H1 (cell line): ENCODE data around the gene TFE3. TPM values are rescaled to one million over a fixed set of nuclear protein-coding genes. Genes with fewer than 3 reads are reported as not detected.

ENCODE experiments used
- CTCF ChIA-PET: fragments of 300-600 bp; sonication (Branson Sonifier 250); formaldehyde crosslinking; loops from one replicate; lab custom pipeline; 2021; ENCODE audit not compliant: partially characterized antibody; lab: Charles Lee
- POLR2A ChIA-PET: fragments of 300-600 bp; sonication (Branson Sonifier 250); formaldehyde crosslinking; loops from one replicate; lab custom pipeline; 2021; ENCODE audit warnings: inconsistent platforms; ENCODE audit not compliant: partially characterized antibody; lab: Charles Lee
- DNase-seq, 2 experiments: peaks; one replicate each; pipeline versions ENCODE4 v3.0.0 to v3.0.0-alpha.2; 2010 to 2022; ENCODE audit warnings: low spot score in 2 of 2, low read depth in 1 of 2, mixed read lengths in 1 of 2
- FAIRE-seq: peaks from 2 replicates; lab custom pipeline; 2011; peaks lifted over from hg19 to GRCh38; lab: Jason Lieb, UNC
- H2AFZ ChIP-seq: 2 replicates; pipeline ENCODE4 v1.8.1; 2012; ENCODE audit warnings: low read length, inconsistent platforms
- H2AK5ac ChIP-seq: 2 replicates; pipeline ENCODE4 v1.6.1; 2013; ENCODE audit warnings: low read depth, low read length
- H2BK120ac ChIP-seq: replicated peaks from 2 replicates; pipeline ENCODE3; 2013; ENCODE audit warnings: low read depth, low read length, inconsistent platforms
- H2BK12ac ChIP-seq: 2 replicates; pipeline ENCODE4 v1.6.1; 2013; ENCODE audit warnings: low read depth, low read length
- H2BK15ac ChIP-seq: 2 replicates; pipeline ENCODE4 v1.6.1; 2013; ENCODE audit warnings: low read length
- H2BK20ac ChIP-seq: 2 replicates; pipeline ENCODE4 v1.6.1; 2013; ENCODE audit warnings: low read length
- H2BK5ac ChIP-seq: 2 replicates; pipeline ENCODE4 v1.6.1; 2013; ENCODE audit warnings: low read depth, low read length
- H3K14ac ChIP-seq: 2 replicates; pipeline ENCODE4 v1.6.1; 2013; ENCODE audit warnings: inconsistent platforms; ENCODE audit not compliant: insufficient read length
- H3K18ac ChIP-seq: 2 replicates; pipeline ENCODE4 v1.6.1; 2013; ENCODE audit warnings: low read length; ENCODE audit errors: extremely low read depth
- H3K23ac ChIP-seq: 2 replicates; pipeline ENCODE4 v1.6.1; 2013; ENCODE audit warnings: inconsistent platforms; ENCODE audit not compliant: insufficient read length
- H3K23me2 ChIP-seq: 2 replicates; pipeline ENCODE4 v1.6.1; 2013; ENCODE audit warnings: low read depth, low read length
- H3K27ac ChIP-seq: 2 replicates; pipeline ENCODE4 v1.6.1; 2011; ENCODE audit warnings: low read depth, low read length, inconsistent platforms
- H3K27me3 ChIP-seq, 4 experiments: replicated peaks in 1 of 4; 1 replicate in 1 of 4; 2 replicates in 3 of 4; pipeline versions ENCODE4 v1.6.1 to v1.8.1; 2011 to 2013; ENCODE audit warnings: low read length in 3 of 4, mild to moderate bottlenecking in 3 of 4, inconsistent platforms in 2 of 4, mixed read lengths in 2 of 4, moderate library complexity in 1 of 4; ENCODE audit not compliant: control insufficient read depth in 3 of 4, insufficient read depth in 3 of 4; ENCODE audit errors: extremely low read depth in 1 of 4
- H3K36me3 ChIP-seq, 4 experiments: 2 replicates each; pipeline versions ENCODE4 v1.6.1 to v1.8.1; 2011 to 2013; ENCODE audit warnings: mild to moderate bottlenecking in 4 of 4, low read length in 3 of 4, moderate library complexity in 2 of 4, control low read depth in 1 of 4, inconsistent platforms in 1 of 4; ENCODE audit not compliant: insufficient read depth in 4 of 4, control insufficient read depth in 2 of 4
- H3K4ac ChIP-seq: replicated peaks from 2 replicates; pipeline ENCODE3; 2013; ENCODE audit warnings: low read length, low read depth, mixed read lengths, inconsistent platforms; ENCODE audit not compliant: insufficient read length
- H3K4me1 ChIP-seq, 4 experiments: replicated peaks in 1 of 4; 1 replicate in 1 of 4; 2 replicates in 3 of 4; pipeline versions ENCODE4 v1.6.1 to v1.8.1; 2011 to 2013; ENCODE audit warnings: low read length in 3 of 4, inconsistent platforms in 2 of 4, mixed read lengths in 1 of 4; ENCODE audit not compliant: insufficient read depth in 4 of 4, control insufficient read depth in 3 of 4
- H3K4me2 ChIP-seq, 2 experiments: 2 replicates each; pipeline versions ENCODE4 v1.6.1 to v1.8.1; 2011 to 2013; ENCODE audit warnings: low read depth in 2 of 2, low read length in 2 of 2, control low read depth in 1 of 2, inconsistent platforms in 1 of 2, mild to moderate bottlenecking in 1 of 2; ENCODE audit not compliant: insufficient read depth in 1 of 2
- H3K4me3 ChIP-seq, 4 experiments: fragments of 200-600, 300-600 bp in 1 of 4; sonication (generic), shearing (Covaris generic), sonication (Bioruptor Twin) in 1 of 4; 2 replicates each; pipeline versions ENCODE4 v1.5.1 to v1.8.1; 2011 to 2016; ENCODE audit warnings: low read length in 4 of 4, low read depth in 3 of 4, control low read depth in 2 of 4, inconsistent platforms in 2 of 4, mild to moderate bottlenecking in 2 of 4, mixed read lengths in 1 of 4, moderate library complexity in 1 of 4; ENCODE audit not compliant: insufficient read depth in 2 of 4; ENCODE audit errors: extremely low read depth in 1 of 4
- H3K56ac ChIP-seq: replicated peaks from 2 replicates; pipeline ENCODE3; 2013; ENCODE audit warnings: low read depth, mild to moderate bottlenecking, mixed read lengths, low read length, inconsistent platforms; ENCODE audit not compliant: insufficient read length
- H3K79me1 ChIP-seq: 2 replicates; pipeline ENCODE4 v1.6.1; 2013; ENCODE audit warnings: low read depth, low read length, control low read depth
- H3K79me2 ChIP-seq, 2 experiments: 2 replicates each; pipeline versions ENCODE4 v1.6.1 to v1.8.1; 2012 to 2013; ENCODE audit warnings: low read length in 2 of 2, mild to moderate bottlenecking in 2 of 2, inconsistent platforms in 1 of 2; ENCODE audit not compliant: insufficient read depth in 2 of 2, control insufficient read depth in 1 of 2
- H3K9ac ChIP-seq, 4 experiments: replicated peaks in 1 of 4; 1 replicate in 1 of 4; 2 replicates in 3 of 4; pipeline versions ENCODE4 v1.6.1 to v1.8.1; 2011 to 2013; ENCODE audit warnings: low read depth in 3 of 4, low read length in 3 of 4, control low read depth in 2 of 4, mild to moderate bottlenecking in 2 of 4, moderate library complexity in 2 of 4, inconsistent platforms in 1 of 4; ENCODE audit errors: extremely low read depth in 1 of 4
- H3K9me3 ChIP-seq, 2 experiments: 2 replicates each; pipeline versions ENCODE4 v1.6.1 to v1.8.1; 2012 to 2013; ENCODE audit warnings: mild to moderate bottlenecking in 2 of 2, moderate library complexity in 2 of 2, control low read depth in 1 of 2, inconsistent platforms in 1 of 2, low read depth in 1 of 2, low read length in 1 of 2, mixed read lengths in 1 of 2; ENCODE audit not compliant: insufficient read depth in 2 of 2
- H4K20me1 ChIP-seq, 2 experiments: replicated peaks in 1 of 2; 2 replicates each; pipeline versions ENCODE3 to v1.8.1; 2011 to 2013; ENCODE audit warnings: inconsistent platforms in 2 of 2, low read length in 2 of 2, mild to moderate bottlenecking in 1 of 2; ENCODE audit not compliant: insufficient read depth in 2 of 2, control insufficient read depth in 1 of 2
- H4K5ac ChIP-seq: 2 replicates; pipeline ENCODE4 v1.6.1; 2013; ENCODE audit warnings: low read length, low read depth, mixed read lengths, inconsistent platforms; ENCODE audit not compliant: insufficient read length
- H4K8ac ChIP-seq: 2 replicates; pipeline ENCODE4 v1.8.0; 2013; ENCODE audit warnings: mild to moderate bottlenecking, moderate library complexity, low read length, inconsistent platforms; ENCODE audit not compliant: insufficient read depth; ENCODE audit errors: extremely low read depth
- H4K91ac ChIP-seq: replicated peaks from 2 replicates; pipeline ENCODE3; 2013; ENCODE audit warnings: low read length, mixed read lengths, inconsistent platforms; ENCODE audit not compliant: insufficient read length
- ASH2L ChIP-seq: fragments of 200-600, 300-600 bp; sonication (generic); IDR thresholded peaks from one replicate; pipeline ENCODE4 v1.7.1; 2017; ENCODE audit warnings: low read length
- CEBPB ChIP-seq: IDR thresholded peaks from 2 replicates; pipeline ENCODE4 v1.6.1; 2012; ENCODE audit warnings: low read depth, low read length
- EGR1 ChIP-seq: IDR thresholded peaks from 2 replicates; pipeline ENCODE4 v1.6.1; 2011; ENCODE audit warnings: low read depth, low read length, borderline replicate concordance
- JUN ChIP-seq: IDR thresholded peaks from 2 replicates; pipeline ENCODE4 v1.6.1; 2011; ENCODE audit warnings: low read depth, mild to moderate bottlenecking, improper control_type of control experiment, low read length
- POLR2AphosphoS5 ChIP-seq: IDR thresholded peaks from 2 replicates; pipeline ENCODE4 v1.6.1; 2011; ENCODE audit warnings: low read depth, low read length
- RFX5 ChIP-seq: IDR thresholded peaks from 2 replicates; pipeline ENCODE4 v1.6.1; 2011; ENCODE audit warnings: low read depth, low read length, improper control_type of control experiment, borderline replicate concordance
- RNF2 ChIP-seq: fragments of 200-900, 300-1000 bp; sonication (generic); IDR thresholded peaks from 2 replicates; pipeline ENCODE4 v1.7.1; 2016; ENCODE audit warnings: borderline replicate concordance, low read depth, mild to moderate bottlenecking, antibody characterized with exemption, low read length; ENCODE audit not compliant: poor library complexity, severe bottlenecking; ENCODE audit errors: missing control alignments
- SIX5 ChIP-seq: IDR thresholded peaks from 2 replicates; pipeline ENCODE4 v1.6.1; 2011; ENCODE audit warnings: mild to moderate bottlenecking, low read depth, low read length
- TAF7 ChIP-seq: optimal IDR thresholded peaks from 2 replicates; pipeline ENCODE3; 2011; ENCODE audit warnings: low read depth, mild to moderate bottlenecking, inconsistent platforms, low read length, moderate library complexity, borderline replicate concordance
- WGBS, 2 experiments: shearing (Covaris generic) in 1 of 2; methylation state at CpG; one replicate each; pipeline versions ENCODE4 v1.1.6 to v1.1.7; 2013 to 2015; ENCODE audit warnings: low lambda C conversion rate in 2 of 2, mixed read lengths in 2 of 2, inconsistent platforms in 1 of 2, low coverage in 1 of 2, missing lambda C conversion rate in 1 of 2; ENCODE audit not compliant: insufficient replicate concordance in 2 of 2, insufficient coverage in 1 of 2, insufficient read length in 1 of 2; ENCODE audit errors: extremely low coverage in 1 of 2, missing lambda C conversion rate in 1 of 2; 5-methylcytosine and 5-hydroxymethylcytosine counted together
- polyA plus RNA-seq, 7 experiments: library from polyadenylated mRNA; depleted of rRNA in 3 of 7; stranded (reverse) in 5 of 7; unstranded in 2 of 7; fragments of >200 nt in 5 of 7; fragments of 200-250 nt in 2 of 7; gene quantifications; 1 replicate in 5 of 7; 2 replicates in 1 of 7; 4 replicates in 1 of 7; pipeline versions ENCODE4 v1.2.1 to v1.2.3, GENCODE V29; 2011 to 2013; ENCODE audit warnings: missing spikeins in 2 of 7, mixed read lengths in 2 of 7
- total RNA-seq: library from RNA; stranded (reverse); fragmentation: NEBNext Ultra II Directional; extraction: Animal tissue kit (Norgen Biotek cat#: 25700); gene quantifications from 2 replicates; pipeline ENCODE4 v1.2.1, GENCODE V29; 2021
- TF ChIP-seq, protein P1 (sequence below): IDR thresholded peaks from 2 replicates; pipeline ENCODE4 v1.6.1; 2011; ENCODE audit warnings: low read length, improper control_type of control experiment

The TFE3 gene
- total and polyA plus RNA-seq, 2 of the 8 experiments (the other 6 are each of a cell fraction or from before 2014, with no cell fraction given), result 33.7 to 52.9 TPM

DNA sequence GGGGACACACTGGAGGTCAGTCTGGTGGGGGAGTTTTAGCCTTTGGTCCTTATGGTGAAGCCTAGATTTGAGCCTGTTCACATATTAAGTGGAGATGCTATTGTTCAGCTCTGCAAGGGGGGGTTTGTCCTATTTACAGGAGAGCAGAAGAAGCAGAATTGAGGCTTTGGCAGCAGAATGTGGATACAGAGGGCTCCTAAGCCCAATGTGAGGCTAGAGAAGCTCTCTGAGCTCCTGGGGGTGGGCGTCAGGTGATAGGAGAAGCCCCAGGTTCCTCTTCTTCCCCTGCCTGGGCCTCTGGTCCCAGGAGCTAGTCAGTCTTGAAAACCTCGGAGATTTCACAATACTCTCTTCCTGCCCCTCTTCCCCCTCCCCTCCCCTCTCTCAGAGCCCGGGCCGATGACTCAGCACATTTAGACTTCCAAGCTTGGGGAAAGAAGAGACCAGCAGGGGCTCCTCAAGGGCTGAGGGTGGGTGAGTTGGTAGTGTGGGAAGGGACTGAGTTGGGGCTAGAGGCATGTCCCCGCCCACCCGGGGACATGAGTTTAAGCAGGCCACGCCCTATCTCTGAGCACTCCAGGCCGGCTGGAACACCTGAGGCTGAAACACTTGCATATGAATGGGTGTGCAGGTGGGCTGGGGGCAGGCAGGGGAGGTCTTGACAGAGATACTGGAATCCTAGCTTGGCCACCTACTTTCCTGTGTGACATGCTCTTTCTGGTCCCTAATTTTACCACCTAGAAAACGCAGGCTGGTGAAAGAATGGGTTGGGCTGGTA, 3.4 kb downstream of the TFE3 start:
- H4K8ac ChIP-seq, result no peak overlapping the region
- H2BK15ac ChIP-seq, result no peak overlapping the region
- peak overlapping the region; percentile 24 to 95 (median 62); a peak in 6 of 8 replicates for H3K4me3 ChIP-seq
- 0% methylated on average over 1 of the region's 9 CpGs; no CpG with 5 or more reads in 1 of the 2 experiments for WGBS, 2 experiments
- ChIA-PET CTCF (interaction anchor here (0.8 to 2.0 kb wide), 7 partner anchors 19 to 102 kb away, joined by 3 to 6 read pairs (median 4); partner anchors contain the start of gene KCND1), POLR2A (interaction anchor here (0.8 to 3.8 kb wide), 11 partner anchors 9 to 125 kb away, joined by 3 to 24 read pairs (median 6); partner anchors contain the start of genes GRIPAP1 and KCND1)
- H3K4ac ChIP-seq, result peak overlapping the region; percentile 85
- peak; percentile 68 to 94 for DNase-seq
- no peaks in the 10 kb centered on the region for H3K27me3 ChIP-seq
- peaks cover 9 to 40% (median 23%) of the 10 kb centered on the region in 4 experiments; a peak in 7 of 8 replicates for H3K36me3 ChIP-seq
- H3K4me1 ChIP-seq, result peaks cover 6 to 13% (median 7%) of the 10 kb centered on the region in 4 experiments
- peak overlapping the region; percentile 87; the same call in 1 of the 2 replicates for H3K27ac ChIP-seq
- peak overlapping the region; percentile 91 for H3K14ac ChIP-seq
- H3K23ac ChIP-seq, result no peak overlapping the region
- peak overlapping the region; percentile 83 for H3K18ac ChIP-seq
- H2BK5ac ChIP-seq, result peak overlapping the region; percentile 90
- H2AFZ ChIP-seq, result no peak overlapping the region
- H2BK12ac ChIP-seq, result peak overlapping the region; percentile 84
- no peaks in the 10 kb centered on the region for H3K79me1 ChIP-seq
- H2BK20ac ChIP-seq, result 0 out of 2 replicates have a peak overlapping the region, but pooled peaks have one; percentile 32
- H3K9me3 ChIP-seq, result no peaks in the 10 kb centered on the region
- H3K4me2 ChIP-seq, result peak overlapping the region; percentile 67
- peak overlapping the region; percentile 44 for H3K56ac ChIP-seq
- peaks cover 2% of the 10 kb centered on the region; the same call in 1 of the 2 replicates for H3K23me2 ChIP-seq
- FAIRE-seq, result peak; percentile 99
- H3K79me2 ChIP-seq, result peaks cover 9 to 34% of the 10 kb centered on the region in 2 experiments; a peak in 3 of 4 replicates
- no peaks in the 10 kb centered on the region for H4K20me1 ChIP-seq
- H2AK5ac ChIP-seq, result peak overlapping the region; percentile 75; the same call in 1 of the 2 replicates
- H3K9ac ChIP-seq, result peak overlapping the region in 3 of 4 experiments; percentile 38 to 56 (median 38); a peak in 4 of 7 replicates
- H2BK120ac ChIP-seq, result peak overlapping the region; percentile 98
- H4K91ac ChIP-seq, result peak overlapping the region; percentile 95
- peak overlapping the region; percentile 78 for H4K5ac ChIP-seq
- TF ChIP-seq RNF2, result no peak
- peak; percentile 96 for TF ChIP-seq CEBPB
- no peak for TF ChIP-seq RFX5
- no peak for TF ChIP-seq SIX5
- TF ChIP-seq, protein P1, sequence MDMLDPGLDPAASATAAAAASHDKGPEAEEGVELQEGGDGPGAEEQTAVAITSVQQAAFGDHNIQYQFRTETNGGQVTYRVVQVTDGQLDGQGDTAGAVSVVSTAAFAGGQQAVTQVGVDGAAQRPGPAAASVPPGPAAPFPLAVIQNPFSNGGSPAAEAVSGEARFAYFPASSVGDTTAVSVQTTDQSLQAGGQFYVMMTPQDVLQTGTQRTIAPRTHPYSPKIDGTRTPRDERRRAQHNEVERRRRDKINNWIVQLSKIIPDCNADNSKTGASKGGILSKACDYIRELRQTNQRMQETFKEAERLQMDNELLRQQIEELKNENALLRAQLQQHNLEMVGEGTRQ, result no peak
- no peak for TF ChIP-seq POLR2AphosphoS5
- TF ChIP-seq ASH2L, result peak; percentile 37
- no peak for TF ChIP-seq JUN
- TF ChIP-seq EGR1, result no peak
- TF ChIP-seq TAF7, result no peak
